ENCODE results near the gene RADIL.
A peak's percentile ranks its signal among the peaks of the same experiment; 100 is the strongest.
"Not testable (repeated sequence)": the region's sequence is repeated elsewhere in the genome, so short reads cannot be mapped to it uniquely, and the experiment has no call there.

The RADIL gene

DNA sequence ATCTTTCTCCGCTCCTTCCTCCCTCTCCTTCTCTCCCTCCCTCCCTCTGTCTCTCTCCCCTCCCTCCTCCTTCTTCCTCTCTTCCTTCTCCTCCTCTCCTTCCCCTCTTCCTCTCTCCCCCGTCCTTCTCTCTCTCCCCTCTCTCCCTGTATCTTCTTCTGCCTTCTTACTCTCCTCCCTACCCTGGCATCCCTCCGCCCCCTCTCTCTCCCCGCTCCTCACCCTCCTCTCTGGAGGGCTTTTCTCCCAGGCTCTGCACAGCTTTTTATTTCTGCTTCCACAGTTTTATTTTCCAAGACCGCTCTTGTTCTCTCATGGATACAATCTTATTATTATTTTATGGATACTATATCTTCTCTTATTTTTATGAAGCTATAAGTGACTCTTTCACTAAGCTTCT is 75.5 kb downstream of the RADIL start:
- DNase-seq: no peak

DNA sequence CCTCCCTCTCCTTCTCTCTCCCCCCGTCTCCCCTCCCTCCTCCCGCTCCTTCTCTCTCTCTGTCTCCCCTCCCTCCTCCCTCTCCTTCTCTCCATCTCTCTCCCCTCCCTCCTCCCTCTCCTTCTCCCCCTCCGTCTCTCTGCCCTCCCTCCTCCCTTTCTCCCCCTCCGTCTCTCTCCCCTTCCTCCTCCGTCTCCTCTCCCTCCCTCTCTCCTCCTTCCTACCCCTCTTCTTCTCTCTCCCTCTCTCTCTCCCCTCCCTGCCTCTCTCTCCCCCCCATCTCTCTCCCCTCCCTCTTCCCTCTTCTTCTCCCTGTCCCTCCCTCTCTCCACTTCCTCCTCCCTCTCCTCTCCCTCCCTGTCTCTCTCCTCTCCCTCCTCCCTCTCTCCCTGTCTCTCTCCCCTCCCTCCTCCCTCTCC is 75.9 kb downstream of the RADIL start:
- no peak for DNase-seq

DNA sequence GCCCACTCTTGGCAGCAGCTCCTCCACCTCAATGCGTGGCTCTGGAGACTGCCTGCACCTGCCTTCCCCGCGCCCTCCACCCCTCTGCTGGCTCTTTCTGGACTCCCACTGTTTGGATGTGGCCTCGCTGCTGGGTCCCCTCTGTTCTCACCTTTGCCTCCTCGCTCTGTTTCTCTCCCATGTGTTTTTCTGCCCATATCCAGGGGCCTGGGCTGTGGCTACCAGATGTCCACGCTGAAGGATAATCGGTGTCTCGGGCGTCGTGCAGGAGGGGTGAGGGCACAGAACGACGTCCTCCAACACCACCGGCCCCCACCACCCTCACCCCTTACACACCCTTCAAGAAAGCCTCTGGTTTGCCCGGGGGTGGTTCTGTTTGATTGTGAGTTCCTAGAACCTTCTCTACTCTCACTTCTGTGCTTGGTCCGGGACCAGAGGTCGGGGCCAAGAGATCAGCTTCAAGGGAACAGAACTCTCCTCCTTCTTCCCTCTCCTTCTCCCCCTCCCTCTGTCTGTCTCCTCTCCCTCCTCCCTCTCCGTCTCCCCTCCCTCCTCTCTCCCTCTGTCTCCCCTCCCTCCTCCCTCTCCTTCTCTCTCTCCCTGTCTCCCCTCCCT is 76.4 kb downstream of the RADIL start:
- no peak for DNase-seq

DNA sequence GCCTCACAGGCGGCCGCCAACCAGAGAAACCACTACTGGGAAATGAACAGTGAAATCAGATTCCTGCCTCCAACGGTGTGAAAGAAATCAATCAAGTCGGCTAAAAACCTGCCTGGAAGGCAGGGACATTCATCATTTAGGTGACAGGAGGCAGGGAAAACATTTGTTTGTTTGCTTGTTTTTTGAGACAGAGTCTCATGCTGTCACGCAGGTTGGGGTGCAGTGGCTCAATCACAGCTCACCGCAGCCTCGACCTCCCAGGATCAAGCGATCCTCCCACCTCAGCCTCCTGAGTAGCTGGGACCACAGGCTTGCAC is 77.6 kb downstream of the RADIL start:
- no peak for DNase-seq

DNA sequence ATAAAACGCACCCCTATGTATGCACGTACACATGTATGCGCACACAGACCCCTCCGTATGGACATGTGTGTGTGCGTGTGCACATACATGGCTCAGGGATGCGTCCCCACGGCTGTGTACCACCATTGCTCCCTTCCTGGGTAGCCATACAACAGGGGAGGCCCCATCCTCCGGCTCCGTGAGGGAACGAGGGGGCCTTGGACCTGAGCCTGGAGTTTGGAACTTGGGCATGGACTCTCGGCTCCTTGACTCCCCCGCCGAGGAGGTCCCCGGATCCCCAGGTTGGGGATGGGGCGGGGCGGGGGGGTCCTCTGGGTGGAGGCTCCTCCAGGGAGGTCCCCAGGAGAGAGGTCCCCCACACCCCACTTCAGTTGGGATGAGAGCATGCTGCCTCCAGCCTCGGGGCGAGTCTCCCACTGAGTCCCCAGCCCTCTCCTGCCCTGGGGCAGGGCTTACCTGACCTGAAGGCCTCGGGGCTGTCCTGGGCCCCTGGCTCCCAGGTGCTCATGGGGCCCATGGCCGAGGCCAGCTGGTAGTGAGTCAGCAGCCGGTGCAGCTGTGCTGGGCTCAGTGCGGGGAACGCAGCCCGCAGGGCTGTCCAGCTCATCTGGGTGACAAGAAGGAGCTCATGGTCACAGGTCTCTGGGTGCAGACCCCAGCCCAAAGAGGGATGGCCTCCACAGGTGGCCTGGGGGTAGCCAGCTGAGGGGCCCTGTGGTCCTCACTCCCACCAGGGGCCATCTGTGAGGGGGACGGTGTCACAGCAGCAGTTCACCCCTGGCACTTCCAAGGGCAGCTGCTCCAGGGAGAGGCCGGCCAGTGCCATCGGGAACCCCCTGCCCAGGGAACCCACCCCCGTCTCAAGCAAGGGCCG is 78.2 kb downstream of the RADIL start:
- DNase-seq: no peak

DNA sequence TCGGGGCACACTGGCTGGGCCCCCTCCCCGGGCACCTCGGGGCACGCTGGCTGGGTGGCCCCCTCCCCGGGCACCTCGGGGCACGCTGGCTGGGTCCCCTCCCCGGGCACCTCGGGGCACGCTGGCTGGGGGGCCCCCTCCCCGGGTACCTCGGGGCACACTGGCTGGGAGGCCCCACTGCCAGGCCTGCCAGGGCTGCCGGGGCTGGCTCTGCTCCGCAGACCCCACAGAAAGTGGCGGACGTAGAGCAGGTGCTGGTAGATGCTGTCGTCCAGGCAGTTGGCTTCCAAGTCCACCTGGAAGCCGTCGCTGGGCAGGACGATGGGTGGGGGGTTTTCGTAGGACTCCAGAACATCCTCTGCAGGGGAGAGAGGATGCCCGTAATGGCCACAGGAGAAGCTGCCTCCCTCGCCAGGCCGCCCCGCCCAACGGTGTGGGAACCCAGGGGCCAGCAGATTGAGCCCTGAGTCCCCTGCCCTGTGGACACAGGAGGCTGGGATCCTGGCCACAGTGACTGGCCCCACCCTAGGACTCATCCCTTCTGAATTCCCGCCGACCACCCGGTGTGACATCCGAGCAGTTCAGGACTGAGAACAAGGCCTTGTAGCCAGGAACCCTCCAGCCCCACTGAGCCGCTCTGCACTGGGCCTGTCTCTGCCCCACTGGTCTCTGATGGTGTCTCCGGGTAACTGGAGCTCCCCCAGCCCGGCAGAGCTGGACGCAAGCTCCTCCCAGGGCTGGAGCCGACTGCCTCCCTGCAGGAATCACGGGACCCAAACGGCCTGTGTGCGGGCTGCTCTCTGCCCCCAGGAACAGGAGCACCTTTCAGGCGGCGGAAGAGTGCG is 79.9 kb downstream of the RADIL start:
- no peak for DNase-seq

DNA sequence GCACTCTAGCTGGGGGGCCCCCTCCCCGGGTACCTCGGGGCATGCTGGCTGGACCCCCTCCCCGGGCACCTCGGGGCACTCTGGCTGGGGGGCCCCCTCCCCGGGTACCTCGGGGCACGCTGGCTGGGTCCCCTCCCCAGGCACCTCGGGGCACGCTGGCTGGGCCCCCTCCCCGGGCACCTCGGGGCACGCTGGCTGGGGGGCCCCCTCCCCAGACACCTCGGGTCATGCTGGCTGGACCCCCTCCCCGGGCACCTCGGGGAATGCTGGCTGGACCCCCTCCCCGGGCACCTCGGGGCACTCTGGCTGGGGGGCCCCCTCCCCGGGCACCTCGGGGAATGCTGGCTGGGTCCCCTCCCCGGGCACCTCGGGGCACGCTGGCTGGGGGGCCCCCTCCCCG is 80.9 kb downstream of the RADIL start:
- DNase-seq: not testable (repeated sequence)

DNA sequence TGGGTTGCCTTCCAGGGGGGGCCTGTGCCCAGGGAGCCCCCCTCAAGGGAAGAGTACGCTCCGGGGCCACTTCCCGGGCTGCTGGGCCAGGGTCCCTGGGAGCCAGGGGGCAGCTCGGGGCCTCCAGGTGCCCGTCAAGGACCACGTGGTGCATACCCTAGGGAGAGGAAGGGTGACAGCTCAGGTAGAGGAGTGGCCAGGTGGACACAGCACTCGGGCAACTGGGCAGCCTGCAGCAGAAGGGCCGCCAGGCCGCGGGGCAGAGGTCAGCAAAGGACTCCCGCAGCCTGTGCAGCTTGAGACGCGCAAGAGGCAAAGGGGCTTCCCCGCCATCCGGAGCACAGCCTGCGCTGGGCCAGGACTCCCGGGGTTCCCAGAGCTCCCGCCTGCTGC is 81.7 kb downstream of the RADIL start:
- no peak for DNase-seq

DNA sequence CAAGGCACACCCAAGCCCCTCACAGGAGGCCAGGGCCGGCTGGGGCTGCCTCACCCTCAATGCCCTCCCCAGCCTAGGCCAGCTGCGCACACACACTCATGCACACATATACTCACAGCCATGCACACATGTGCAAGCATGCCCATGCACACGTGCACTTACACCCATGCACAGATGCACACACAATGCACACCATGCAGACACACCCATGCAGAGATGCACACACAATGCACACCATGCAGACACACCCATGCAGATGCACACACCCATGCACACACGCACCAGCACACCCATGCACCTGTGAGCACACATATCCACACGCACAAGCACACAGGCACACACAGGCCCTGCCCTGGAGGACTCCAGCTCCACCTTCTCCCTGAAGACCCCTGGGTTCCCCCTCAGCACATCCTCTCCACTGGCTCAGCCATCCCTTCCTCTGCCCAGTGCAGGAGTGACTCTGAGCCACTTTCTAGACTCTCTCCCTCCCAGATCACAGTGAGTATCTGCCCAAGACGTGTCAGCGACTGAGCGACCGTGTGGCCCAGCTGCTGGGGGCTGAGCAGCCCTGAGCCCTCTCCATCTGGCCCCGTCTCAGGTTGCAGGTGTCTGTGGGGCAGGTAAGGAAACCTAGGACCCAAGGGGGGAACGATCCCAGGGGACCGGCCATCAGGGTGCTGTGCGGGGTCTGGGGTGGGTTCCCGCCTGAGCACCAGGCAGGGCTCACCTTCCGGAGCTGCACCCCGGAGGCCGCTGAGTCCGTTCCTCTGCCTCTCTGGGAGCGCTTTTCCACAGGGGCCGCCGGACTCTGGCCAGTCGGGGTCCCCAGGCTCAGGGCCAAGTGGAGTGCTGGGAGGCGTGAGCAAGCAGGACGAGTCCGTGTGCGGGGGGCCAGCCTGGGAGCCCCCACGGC is 82.3 kb downstream of the RADIL start:
- DNase-seq: no peak

DNA sequence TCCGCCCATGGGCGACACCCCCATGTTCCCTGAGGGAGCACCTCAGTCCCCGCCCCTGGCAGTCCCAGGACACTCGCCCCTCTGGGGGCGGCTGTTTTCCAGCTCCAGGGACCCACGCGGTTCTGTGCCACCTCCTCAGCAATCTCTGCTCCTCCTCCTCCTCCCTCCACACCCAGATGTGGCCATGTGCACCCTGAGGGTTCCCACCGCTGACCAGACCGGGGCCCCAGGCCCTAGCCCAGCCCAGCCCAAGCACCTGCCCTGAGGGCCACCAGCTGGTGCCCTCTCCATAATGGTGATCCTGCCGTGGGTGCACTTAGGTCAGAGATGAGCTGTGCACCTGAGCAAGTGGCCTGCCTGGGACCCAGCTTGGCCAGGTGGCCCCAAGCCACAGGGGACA is 83.0 kb downstream of the RADIL start:
- DNase-seq: no peak

DNA sequence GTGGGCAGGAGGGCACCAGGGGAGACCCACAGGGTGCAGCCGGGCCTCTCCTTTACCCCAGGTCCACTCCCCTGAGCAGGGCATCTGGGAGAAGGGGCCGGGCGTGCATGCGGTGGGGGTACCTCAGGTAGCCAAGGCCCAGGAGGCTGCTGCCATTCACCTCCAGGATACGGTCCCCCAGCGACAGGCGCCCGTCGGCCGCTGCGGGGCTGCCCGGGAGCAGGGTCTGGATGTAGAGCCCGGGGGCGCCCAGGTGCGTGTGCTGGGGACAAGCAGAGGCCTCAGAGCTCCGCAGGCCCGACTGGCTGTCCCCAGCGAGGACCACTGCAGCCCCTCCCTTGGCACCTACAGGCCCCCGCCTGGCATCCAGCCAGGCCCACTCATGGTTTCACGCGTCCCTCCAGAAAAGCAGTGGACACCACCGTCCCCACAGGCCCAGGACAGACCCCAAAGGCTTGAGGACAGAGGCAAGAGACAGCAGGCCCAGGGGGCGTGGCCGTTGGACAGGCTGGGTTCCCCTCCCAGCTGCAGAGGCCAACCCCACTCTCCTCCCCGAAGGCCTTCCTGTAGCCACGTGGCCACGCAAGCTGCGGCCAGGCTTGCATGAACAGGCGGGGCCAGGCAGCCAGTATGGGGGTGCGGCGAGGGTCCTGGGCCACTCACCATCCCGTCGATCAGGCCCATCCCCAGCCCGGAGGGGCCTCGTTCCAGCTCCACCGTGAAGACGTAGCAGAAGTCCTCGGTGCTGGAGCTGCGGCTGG is 83.8 kb downstream of the RADIL start:
- DNase-seq: no peak

DNA sequence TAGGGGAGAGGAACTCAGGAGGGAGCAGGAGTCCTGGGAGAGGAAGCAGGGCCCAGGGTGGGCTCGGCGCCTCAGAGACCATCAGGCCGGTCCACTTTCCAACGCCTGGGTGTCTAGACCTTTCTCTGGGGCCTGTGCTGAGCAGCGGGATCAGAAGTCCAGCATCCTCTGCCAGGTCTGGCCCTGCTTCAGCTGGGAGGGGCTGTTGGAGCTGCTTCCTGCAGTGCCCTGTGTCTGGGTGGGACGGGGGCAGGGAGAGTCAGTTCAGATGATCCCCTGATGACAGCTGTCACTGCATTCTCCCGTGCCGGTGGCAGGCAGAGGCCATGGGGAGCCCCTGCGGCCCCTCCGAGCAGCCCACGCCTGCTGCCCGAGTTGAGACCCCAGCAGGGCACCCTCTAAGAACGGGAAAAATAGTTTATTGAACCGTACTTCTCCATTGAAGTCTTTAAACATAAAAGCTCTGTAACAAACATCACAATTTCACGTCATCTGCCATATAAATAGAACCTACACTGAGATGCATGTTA is 84.7 kb downstream of the RADIL start:
- no peak for DNase-seq

DNA sequence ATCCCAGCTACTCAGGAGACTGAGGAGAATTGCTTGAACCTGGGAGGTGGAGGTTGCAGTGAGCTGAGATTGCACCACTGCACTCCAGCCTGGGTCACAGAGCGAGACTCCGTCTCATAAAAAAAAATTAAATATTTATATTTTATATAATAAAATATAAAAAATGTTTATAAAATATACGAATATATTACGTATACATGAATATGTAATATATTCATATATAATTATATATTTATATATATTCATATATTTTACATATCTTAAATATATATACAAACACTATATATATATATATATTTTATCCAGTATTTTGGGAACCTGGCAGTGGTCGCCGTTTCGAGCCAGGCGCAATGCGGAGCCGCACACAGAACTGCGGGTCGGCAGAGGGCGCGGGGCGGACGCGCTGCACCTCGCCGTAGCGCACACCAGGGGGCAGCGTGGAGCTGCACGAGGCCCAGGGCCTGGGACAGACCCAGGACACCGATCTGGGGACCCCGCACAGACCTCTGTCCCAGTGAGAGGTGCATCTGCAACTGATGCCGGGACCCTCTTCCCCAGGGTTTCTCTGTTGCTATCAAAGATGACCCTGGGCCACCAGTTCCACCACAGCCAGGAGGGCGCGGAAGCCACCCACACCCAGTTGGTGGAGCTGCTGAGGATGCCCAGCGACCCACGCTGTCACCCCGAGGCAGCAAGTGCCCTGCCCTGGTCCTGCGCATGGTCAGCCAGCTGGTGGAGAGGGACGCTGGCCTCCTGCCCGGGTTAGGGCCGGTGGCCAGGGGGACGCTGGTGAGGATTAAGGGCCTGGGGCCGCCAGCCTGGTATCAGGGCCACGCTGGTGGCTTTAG is 85.4 kb downstream of the RADIL start:
- peak; percentile 56 for DNase-seq

DNA sequence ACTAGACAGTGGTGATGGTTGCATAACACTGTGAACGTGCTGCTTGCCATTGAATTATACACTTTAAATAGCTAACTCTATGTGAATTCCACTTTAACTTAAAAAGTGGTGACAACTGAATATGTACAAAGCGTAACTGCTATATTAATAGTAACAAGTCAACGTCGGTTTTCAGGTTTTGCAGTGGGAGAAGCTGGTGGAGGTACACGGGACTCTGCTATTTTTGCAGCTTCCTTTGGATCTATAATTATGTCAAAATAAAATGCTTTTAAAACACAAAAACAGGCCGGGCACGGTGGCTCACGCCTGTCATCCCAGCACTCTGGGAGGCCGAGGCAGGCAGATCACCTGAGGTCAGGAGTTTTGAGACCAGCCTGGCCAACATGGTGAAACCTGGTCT is 87.1 kb downstream of the RADIL start:
- DNase-seq: no peak

DNA sequence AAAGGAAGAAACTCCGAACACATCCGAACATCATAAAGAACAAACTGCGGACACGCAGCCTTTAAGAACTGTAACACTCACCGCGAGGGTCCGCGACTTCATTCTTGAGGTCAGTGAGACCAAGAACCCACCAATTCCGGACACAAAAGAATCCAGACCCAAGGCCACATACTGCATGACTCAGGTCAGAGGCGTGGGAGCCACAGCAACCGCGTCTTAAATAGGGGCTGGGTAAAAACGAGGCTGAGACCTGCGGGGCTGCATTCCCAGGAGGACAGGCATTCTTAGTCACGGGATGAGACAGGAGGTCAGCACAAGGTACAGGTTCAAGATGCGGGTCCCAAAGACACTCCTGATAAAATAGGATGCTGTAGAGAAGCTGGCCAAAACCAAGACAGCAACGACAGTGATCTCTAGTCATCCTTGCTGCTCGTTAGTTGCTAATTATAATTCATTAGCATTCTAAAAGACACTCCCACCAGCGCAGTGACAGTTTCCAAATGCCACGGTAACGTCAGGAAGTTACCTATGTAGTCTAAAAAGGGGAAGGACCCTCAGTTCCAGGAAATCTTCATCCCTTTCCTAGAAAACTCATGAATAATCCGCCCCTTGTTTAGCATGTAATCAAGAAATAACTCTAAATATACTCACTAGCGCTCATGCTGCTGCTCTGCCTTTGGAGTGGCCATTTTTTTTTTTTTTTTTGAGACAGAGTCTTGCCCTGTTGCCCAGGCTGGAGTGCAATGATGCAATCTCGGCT is 88.7 kb downstream of the RADIL start:
- DNase-seq: no peak

DNA sequence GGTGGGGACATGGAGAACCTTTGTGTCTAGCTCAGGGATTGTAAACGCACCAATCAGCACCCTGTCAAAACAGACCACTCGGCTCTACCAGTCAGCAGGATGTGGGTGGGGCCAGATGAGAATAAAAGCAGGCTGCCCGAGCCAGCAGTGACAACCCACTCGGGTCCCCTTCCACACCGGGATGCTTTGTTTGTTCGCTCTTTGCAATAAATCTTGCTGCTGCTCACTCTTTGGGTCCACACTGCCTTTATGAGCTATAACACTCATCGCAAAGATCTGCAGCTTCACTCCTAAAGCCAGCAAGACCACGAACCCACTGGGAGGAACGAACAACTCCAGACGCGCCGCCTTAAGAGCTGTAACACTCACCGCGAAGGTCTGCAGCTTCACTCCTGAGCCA is 89.3 kb downstream of the RADIL start:
- DNase-seq: not testable (repeated sequence)

DNA sequence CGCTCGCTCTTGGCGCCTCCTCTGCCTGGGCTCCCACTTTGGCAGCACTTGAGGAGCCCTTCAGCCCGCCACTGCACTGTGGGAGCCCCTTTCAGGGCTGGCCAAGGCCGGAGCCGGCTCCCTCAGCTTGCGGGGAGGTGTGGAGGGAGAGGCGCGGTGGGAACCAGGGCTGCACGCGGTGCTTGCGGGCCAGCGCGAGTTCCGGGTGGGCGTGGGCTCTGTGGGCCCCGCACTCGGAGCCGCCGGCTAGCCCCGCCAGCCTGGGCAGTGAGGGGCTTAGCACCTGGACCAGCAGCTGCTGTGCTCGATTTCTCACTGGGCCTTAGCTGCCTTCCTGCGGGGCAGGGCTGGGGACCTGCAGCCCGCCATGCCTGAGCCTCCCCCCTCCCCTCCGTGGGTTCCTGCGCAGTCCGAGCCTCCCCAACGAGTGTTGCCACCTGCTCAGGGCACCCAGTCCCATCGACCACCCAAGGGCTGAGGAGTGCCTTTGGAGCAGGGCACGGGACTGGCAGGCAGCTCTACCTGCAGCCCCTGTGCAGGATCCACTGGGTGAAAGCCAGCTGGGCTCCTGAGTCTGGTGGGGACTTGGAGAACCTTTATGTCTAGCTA is 90.0 kb downstream of the RADIL start:
- not testable (repeated sequence) for DNase-seq

DNA sequence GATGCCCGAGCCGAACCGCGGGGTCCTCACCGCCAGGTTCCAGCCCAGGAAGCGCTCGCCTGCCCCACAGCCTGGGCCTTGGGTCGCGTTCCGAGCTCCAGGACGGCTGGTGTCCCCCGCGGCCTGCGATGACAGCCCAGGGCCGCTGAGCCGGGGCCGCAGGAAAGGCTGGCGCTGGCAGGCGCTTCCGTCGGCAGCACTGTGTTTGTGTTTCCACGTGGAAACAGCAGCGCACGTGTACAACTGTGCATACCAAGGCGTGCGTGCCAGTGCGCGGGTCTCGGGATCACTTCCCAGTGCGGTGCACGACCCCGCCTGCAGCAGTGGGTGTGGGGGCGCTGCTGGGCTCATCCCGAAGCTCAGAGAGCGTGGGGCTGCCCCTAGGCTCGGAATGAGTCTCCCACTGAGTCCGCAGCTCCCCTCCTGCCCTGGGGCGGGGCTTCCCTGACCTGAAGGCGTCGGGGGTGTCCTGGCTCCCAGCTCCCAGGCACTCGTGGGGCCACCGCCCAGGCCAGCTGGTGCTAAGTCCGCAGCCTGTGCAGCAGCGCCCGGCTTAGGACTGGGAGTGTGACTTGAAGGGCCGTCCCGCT is 90.9 kb downstream of the RADIL start:
- no peak for DNase-seq

All from T-helper 9 cell (primary cell).